K562 (cell line): Measurements from ENCODE around the gene IDUA. TPM values are rescaled to one million over a fixed set of nuclear protein-coding genes. Genes with fewer than 3 reads are reported as not detected.

Experiments
- AFF4 ChIP-seq: sonication (generic); formaldehyde crosslinking; IDR thresholded peaks from 2 replicates; pipeline ENCODE4 v1.8.0; 2023; ENCODE audit warnings: mild to moderate bottlenecking, missing genetic modification reagents
- CHD7 ChIP-seq: fragments of 200-600 bp; sonication (generic); IDR thresholded peaks from one replicate; pipeline ENCODE4 v1.6.1; 2012; ENCODE audit warnings: mild to moderate bottlenecking, low read depth, low read length, inconsistent platforms
- FOS ChIP-seq: IDR thresholded peaks from 3 replicates; pipeline ENCODE4 v1.6.1; 2011; ENCODE audit not compliant: insufficient read length; ENCODE audit errors: extremely low read depth
- MLLT1 ChIP-seq, 2 experiments: fragments of 450-650 bp; IDR thresholded peaks; 2 replicates each; pipeline ENCODE4 v1.6.1; 2016
- RBM25 ChIP-seq: fragments of 200-400 bp; formaldehyde crosslinking; IDR thresholded peaks from 2 replicates; pipeline ENCODE4 v1.6.1; 2018; ENCODE audit warnings: low read length, low read depth, moderate library complexity; ENCODE audit not compliant: severe bottlenecking
- SREBF1 ChIP-seq: fragments of 150-350 bp; IDR thresholded peaks from 2 replicates; pipeline ENCODE4 v1.6.1; 2014; ENCODE audit warnings: antibody characterized with exemption, low read depth, low read length, borderline replicate concordance
- STAT5A ChIP-seq: IDR thresholded peaks from 2 replicates; pipeline ENCODE4 v1.6.1; 2012; ENCODE audit warnings: low read length, inconsistent platforms, borderline replicate concordance
- polyA plus RNA-seq, 8 experiments: library from polyadenylated mRNA; depleted of rRNA in 4 of 8; stranded (reverse) in 5 of 8; unstranded in 3 of 8; fragments of >200 nt; fragmentation: Nextera tagmentation in 2 of 8; fragmentation: Illumina TruSeq in 1 of 8; extraction: Ambion mirVana in 2 of 8; extraction: Trizol in 1 of 8; gene quantifications; 2 replicates each; pipeline versions ENCODE4 v1.2.1 to v1.2.3, GENCODE V29; 2011 to 2014; ENCODE audit warnings: inconsistent platforms in 1 of 8, missing spikeins in 1 of 8
- total RNA-seq, 7 experiments: library from RNA; depleted of rRNA in 6 of 7; stranded (reverse); fragments of >200 nt in 6 of 7; fragmentation: Illumina TruSeq in 2 of 7; extraction: Trizol in 2 of 7; gene quantifications; 2 replicates each; pipeline versions ENCODE4 v1.2.1 to v1.2.3, GENCODE V29; 2011 to 2021; ENCODE audit warnings: low replicate concordance in 1 of 7

The IDUA gene
- total and polyA plus RNA-seq, 9 of the 15 experiments (the other 6 are each of a cell fraction or from before 2014, with no cell fraction given) = 0.04 to 16.1 (median 1.2) TPM

- no peak for TF ChIP-seq CHD7
- no peak for TF ChIP-seq AFF4 (CRISPR knock-in tag)
- TF ChIP-seq RBM25 = no peak
- no peak for TF ChIP-seq MLLT1 (IDR thresholded peaks at IDR 0.05)
- no peak for TF ChIP-seq FOS
- no peak for TF ChIP-seq SREBF1
- no peak for TF ChIP-seq STAT5A
Measured at GRCh38 chr4:973431-974397, 13.1 kb upstream of the IDUA start, which contains the start of gene DGKQ (continued).
